ENCODE measurements around the gene KCNQ1OT1.

KCNQ1OT1 gene

GRCh38 chr11:2719831-2720590, 20.2 kb upstream of the KCNQ1OT1 start:
- no peak for DNase-seq

- DNase-seq = no peak
Measured at GRCh38 chr11:2718817-2719438, 19.1 kb upstream of the KCNQ1OT1 start.

GRCh38 chr11:2717561-2718325, 17.9 kb upstream of the KCNQ1OT1 start:
- no peak for DNase-seq

- no peak for DNase-seq
Measured at GRCh38 chr11:2716376-2717095, 16.7 kb upstream of the KCNQ1OT1 start.

GRCh38 chr11:2715716-2716350, 16.0 kb upstream of the KCNQ1OT1 start:
- DNase-seq = no peak

GRCh38 chr11:2714871-2715270, 15.1 kb upstream of the KCNQ1OT1 start:
- DNase-seq = no peak

GRCh38 chr11:2714463-2714800, 14.6 kb upstream of the KCNQ1OT1 start:
- no peak for DNase-seq

GRCh38 chr11:2713661-2714462, 14.1 kb upstream of the KCNQ1OT1 start:
- peak; percentile 81 for DNase-seq

GRCh38 chr11:2713094-2713493, 13.3 kb upstream of the KCNQ1OT1 start:
- DNase-seq = peak; percentile 82

GRCh38 chr11:2711161-2711560, 11.4 kb upstream of the KCNQ1OT1 start:
- no peak for DNase-seq

GRCh38 chr11:2709429-2709828, 9.6 kb upstream of the KCNQ1OT1 start:
- DNase-seq = no peak

GRCh38 chr11:2708757-2709281, 9.0 kb upstream of the KCNQ1OT1 start:
- peak; percentile 87 for DNase-seq

- peak; percentile 84 for DNase-seq
Measured at GRCh38 chr11:2708151-2708581, 8.4 kb upstream of the KCNQ1OT1 start.

- DNase-seq = no peak
Measured at GRCh38 chr11:2707736-2708135, 7.9 kb upstream of the KCNQ1OT1 start.

GRCh38 chr11:2706321-2706720, 6.5 kb upstream of the KCNQ1OT1 start:
- DNase-seq = no peak

- peak; percentile 86 for DNase-seq
Measured at GRCh38 chr11:2704896-2705606, 5.3 kb upstream of the KCNQ1OT1 start.

- DNase-seq = no peak
Measured at GRCh38 chr11:2704356-2704755, 4.6 kb upstream of the KCNQ1OT1 start.

- DNase-seq = peak; percentile 76
Measured at GRCh38 chr11:2703363-2704141, 3.8 kb upstream of the KCNQ1OT1 start.

GRCh38 chr11:2702771-2703362, 3.1 kb upstream of the KCNQ1OT1 start:
- DNase-seq = peak; percentile 83
